Neural cell (in vitro differentiated cells): ENCODE measurements around the gene OR2T27. TPM values are rescaled to one million over a fixed set of nuclear protein-coding genes. Genes with fewer than 3 reads are reported as not detected.

ENCODE experiments used
- H2AFZ ChIP-seq: fragments of 200-600, 300-800 bp; sonication (generic), shearing (Covaris generic); 2 replicates; pipeline ENCODE4 v1.6.0; 2014; ENCODE audit warnings: low read depth, mild to moderate bottlenecking, antibody characterized with exemption, low read length, moderate library complexity
- H3F3A ChIP-seq: fragments of 200-600 bp; shearing (Covaris generic); 2 replicates; pipeline ENCODE4 v1.6.1; 2016; ENCODE audit warnings: mild to moderate bottlenecking, moderate library complexity, mixed read lengths, antibody characterized with exemption, low read length; ENCODE audit not compliant: insufficient read depth, poor library complexity, severe bottlenecking
- H3K27ac ChIP-seq: fragments of 200-600, 300-800 bp; sonication (generic), shearing (Covaris generic); 2 replicates; pipeline ENCODE4 v1.5.1; 2014; ENCODE audit warnings: mild to moderate bottlenecking, low read length, moderate library complexity
- H3K27me3 ChIP-seq: fragments of 300-800, 200-600 bp; sonication (generic), shearing (Covaris generic); 2 replicates; pipeline ENCODE4 v1.6.0; 2014; ENCODE audit warnings: mild to moderate bottlenecking, low read depth, low read length, moderate library complexity; ENCODE audit not compliant: insufficient read depth
- H3K36me3 ChIP-seq: fragments of 300-800, 200-600 bp; sonication (generic), shearing (Covaris generic); 2 replicates; pipeline ENCODE4 v1.5.1; 2014; ENCODE audit warnings: mild to moderate bottlenecking, antibody characterized with exemption, low read length, moderate library complexity; ENCODE audit not compliant: insufficient read depth
- H3K4me2 ChIP-seq: fragments of 300-800, 200-600 bp; sonication (generic), shearing (Covaris generic); 2 replicates; pipeline ENCODE4 v1.6.0; 2014; ENCODE audit warnings: mild to moderate bottlenecking, low read length
- H3K4me3 ChIP-seq: fragments of 300-800, 200-600 bp; sonication (generic), shearing (Covaris generic); 2 replicates; pipeline ENCODE4 v1.5.1; 2014; ENCODE audit warnings: mild to moderate bottlenecking, low read length, moderate library complexity
- H3K79me2 ChIP-seq: fragments of 200-600 bp; shearing (Covaris generic); replicated peaks from 2 replicates; pipeline ENCODE4 v1.6.0; 2014; ENCODE audit warnings: mild to moderate bottlenecking, low read length, moderate library complexity; ENCODE audit not compliant: insufficient read depth
- H3K9ac ChIP-seq: fragments of 300-800, 200-600 bp; sonication (generic), shearing (Covaris generic); 2 replicates; pipeline ENCODE4 v1.6.1; 2016; ENCODE audit warnings: mild to moderate bottlenecking, low read length, mixed read lengths
- H3K9me2 ChIP-seq: fragments of 200-600 bp; shearing (Covaris generic); 2 replicates; pipeline ENCODE4 v1.6.1; 2016; ENCODE audit warnings: mild to moderate bottlenecking, low read length, mixed read lengths; ENCODE audit not compliant: insufficient read depth
- H3K9me3 ChIP-seq: fragments of 200-600, 300-800 bp; sonication (generic), shearing (Covaris generic); 2 replicates; pipeline ENCODE4 v1.6.1; 2016; ENCODE audit warnings: mild to moderate bottlenecking, mixed run types, low read length, moderate library complexity, mixed read lengths
- H4K20me1 ChIP-seq: fragments of 200-600 bp; shearing (Covaris generic); 2 replicates; pipeline ENCODE4 v1.6.1; 2016; ENCODE audit warnings: mild to moderate bottlenecking, mixed run types; ENCODE audit not compliant: insufficient read depth
- CTCF ChIP-seq: fragments of 450-650 bp; IDR thresholded peaks from 2 replicates; pipeline ENCODE4 v1.5.1; 2014; ENCODE audit warnings: antibody characterized with exemption, mild to moderate bottlenecking, moderate library complexity; ENCODE audit not compliant: poor library complexity, severe bottlenecking
- EP300 ChIP-seq: fragments of 450-650 bp; conservative IDR thresholded peaks from 2 replicates; pipeline ENCODE4 v1.6.1; 2014; ENCODE audit warnings: antibody characterized with exemption, mild to moderate bottlenecking, moderate library complexity; ENCODE audit not compliant: poor library complexity, severe bottlenecking
- EZH2 ChIP-seq: fragments of 200-600, 300-800 bp; shearing (Covaris generic), sonication (generic); IDR thresholded peaks from 2 replicates; pipeline ENCODE4 v1.6.1; 2014; ENCODE audit warnings: antibody characterized with exemption, low read length, borderline replicate concordance, mild to moderate bottlenecking; ENCODE audit not compliant: insufficient read depth, poor library complexity, severe bottlenecking
- MXI1 ChIP-seq: fragments of 450-650 bp; conservative IDR thresholded peaks from 2 replicates; pipeline ENCODE4 v1.6.1; 2014; ENCODE audit warnings: antibody characterized with exemption, mild to moderate bottlenecking; ENCODE audit not compliant: poor library complexity, severe bottlenecking
- POLR2AphosphoS5 ChIP-seq: IDR thresholded peaks from 2 replicates; pipeline ENCODE4 v1.6.1; 2012
- RAD21 ChIP-seq: fragments of 450-650 bp; conservative IDR thresholded peaks from 2 replicates; pipeline ENCODE4 v1.6.1; 2014; ENCODE audit warnings: antibody characterized with exemption, mild to moderate bottlenecking, moderate library complexity
- REST ChIP-seq: IDR thresholded peaks from 2 replicates; pipeline ENCODE4 v1.6.1; 2012; ENCODE audit warnings: borderline replicate concordance
- SMC3 ChIP-seq: fragments of 450-650 bp; conservative IDR thresholded peaks from 2 replicates; pipeline ENCODE4 v1.6.1; 2014; ENCODE audit warnings: antibody characterized with exemption, mild to moderate bottlenecking, moderate library complexity; ENCODE audit not compliant: poor library complexity
- TAF1 ChIP-seq: IDR thresholded peaks from 2 replicates; pipeline ENCODE4 v1.6.1; 2012; ENCODE audit warnings: low read depth
- polyA plus RNA-seq: library from polyadenylated mRNA; depleted of rRNA; stranded (reverse); fragments of >200 nt; gene quantifications from 2 replicates; pipeline ENCODE4 v1.2.3, GENCODE V29; 2014

OR2T27 gene
- polyA plus RNA-seq, 1 donor from 2014 or later, result not detected

DNA sequence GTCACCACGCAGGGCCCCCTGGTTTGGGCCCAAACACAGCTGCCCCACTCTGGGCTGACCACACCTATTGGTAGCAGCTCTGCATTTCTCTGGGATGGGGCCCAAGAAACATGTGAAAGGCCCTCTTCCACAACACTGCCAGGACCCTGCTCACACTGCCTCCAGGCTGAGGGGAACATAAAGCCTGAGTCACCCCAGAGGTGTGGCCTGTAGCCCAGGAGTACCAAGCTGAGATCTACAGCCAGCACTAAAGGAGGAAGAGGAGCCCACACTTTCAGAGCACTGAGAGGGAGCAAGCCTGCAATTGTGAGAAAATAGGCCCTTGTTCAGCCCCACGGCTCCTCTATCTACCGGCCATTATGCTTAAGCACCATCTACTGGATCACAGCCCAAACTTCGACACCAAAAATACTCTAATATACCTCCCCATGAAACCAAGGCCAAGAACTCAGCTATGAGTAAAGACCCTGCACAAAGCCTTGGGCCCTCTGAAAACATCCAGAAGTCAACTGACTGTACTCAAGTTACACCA, 43.4 kb downstream of the OR2T27 start:
- H3K27me3 ChIP-seq, result no peaks in the 10 kb centered on the region
- TF ChIP-seq RAD21 (no peak), CTCF (no peak), REST (no peak), EP300 (no peak), TAF1 (no peak), EZH2 (no peak), MXI1 (no peak), POLR2AphosphoS5 (no peak), SMC3 (no peak)
- no peak overlapping the region for H3K9ac ChIP-seq
- H3K4me2 ChIP-seq, result no peak overlapping the region
- no peaks in the 10 kb centered on the region for H3K79me2 ChIP-seq
- H3K4me3 ChIP-seq, result no peak overlapping the region
- no peak overlapping the region for H3K27ac ChIP-seq
- H3F3A ChIP-seq, result no peaks in the 10 kb centered on the region
- H3K9me2 ChIP-seq, result no peaks in the 10 kb centered on the region
- no peak overlapping the region for H2AFZ ChIP-seq
- no peaks in the 10 kb centered on the region for H3K36me3 ChIP-seq
- peaks cover 7% of the 10 kb centered on the region for H3K9me3 ChIP-seq
- no peaks in the 10 kb centered on the region for H4K20me1 ChIP-seq

- Histone ChIP-seq H3K9ac (no peak overlapping the region), H3K9me2 (no peaks in the 10 kb centered on the region), H3K79me2 (no peaks in the 10 kb centered on the region), H2AFZ (no peak overlapping the region), H3K36me3 (no peaks in the 10 kb centered on the region), H3K27ac (no peak overlapping the region), H3K27me3 (no peaks in the 10 kb centered on the region), H3K4me3 (no peak overlapping the region), H3F3A (no peaks in the 10 kb centered on the region), H4K20me1 (no peaks in the 10 kb centered on the region), H3K9me3 (peaks cover 7% of the 10 kb centered on the region), H3K4me2 (no peak overlapping the region)
- TF ChIP-seq POLR2AphosphoS5 (no peak), MXI1 (no peak), RAD21 (no peak), SMC3 (no peak), REST (no peak), EZH2 (no peak), TAF1 (no peak), CTCF (no peak), EP300 (no peak)
These were observed 45.0 kb downstream of the OR2T27 start for GRCh38 chr1:248610301-248610700.
